Measurements from ENCODE around the gene PACS1. TPM values are rescaled to one million over a fixed set of nuclear protein-coding genes. Genes with fewer than 3 reads are reported as not detected.
A peak's percentile ranks its signal among the peaks of the same experiment; 100 is the strongest.

The PACS1 gene
- total RNA-seq, 1 donor from 2014 or later = 86.9 TPM

- H3K4me1 Mint-ChIP-seq (ENCODE audit: low read depth, unreplicated experiment) = no peaks in the 10 kb centered on the region
- TF ChIP-seq EZH2 (IDR thresholded peaks at IDR 0.05; ENCODE audit: insufficient read depth, low read length) (no peak), CTCF (IDR thresholded peaks at IDR 0.05; ENCODE audit: insufficient read depth, low read depth, low read length) (no peak)
- no peaks in the 10 kb centered on the region for H3K9me3 ChIP-seq (ENCODE audit: insufficient read depth, low read depth, low read length)
- no peak overlapping the region for H3K9ac ChIP-seq (ENCODE audit: low read length)
- DNase-seq (ENCODE audit: low read depth) = no peak
- H3K27me3 Mint-ChIP-seq (ENCODE audit: low read depth, unreplicated experiment) = peaks cover 2% of the 10 kb centered on the region
- no peaks in the 10 kb centered on the region for H3K79me2 ChIP-seq (ENCODE audit: insufficient read depth, low read length)
- no peak overlapping the region for H3K4me3 ChIP-seq (ENCODE audit: insufficient read depth, low read depth, low read length)
- H3K4me3 Mint-ChIP-seq (ENCODE audit: unreplicated experiment) = no peak overlapping the region
- H3K4me1 ChIP-seq (ENCODE audit: insufficient read depth, low read length) = no peaks in the 10 kb centered on the region
- H3K27ac Mint-ChIP-seq (ENCODE audit: unreplicated experiment) = no peak overlapping the region
- peaks cover 20% of the 10 kb centered on the region for H3K36me3 ChIP-seq (ENCODE audit: insufficient read depth, low read length)
- no peak overlapping the region for H3K4me2 ChIP-seq (ENCODE audit: low read length)
- no peak overlapping the region for H2AFZ ChIP-seq (ENCODE audit: low read depth, low read length)
- no peak for FAIRE-seq
- no peaks in the 10 kb centered on the region for H3K27me3 ChIP-seq (ENCODE audit: insufficient read depth, low read length)
- peaks cover 32% of the 10 kb centered on the region for H3K36me3 Mint-ChIP-seq (ENCODE audit: low read depth, unreplicated experiment)
- no peak overlapping the region for H3K27ac ChIP-seq (ENCODE audit: low read depth, low read length)
- H3K9me3 Mint-ChIP-seq (ENCODE audit: unreplicated experiment) = no peaks in the 10 kb centered on the region
- H4K20me1 ChIP-seq (ENCODE audit: insufficient read depth, low read length) = no peaks in the 10 kb centered on the region
Observed at GRCh38 chr11:66232769-66233168, 162.7 kb downstream of the PACS1 start.

DNA sequence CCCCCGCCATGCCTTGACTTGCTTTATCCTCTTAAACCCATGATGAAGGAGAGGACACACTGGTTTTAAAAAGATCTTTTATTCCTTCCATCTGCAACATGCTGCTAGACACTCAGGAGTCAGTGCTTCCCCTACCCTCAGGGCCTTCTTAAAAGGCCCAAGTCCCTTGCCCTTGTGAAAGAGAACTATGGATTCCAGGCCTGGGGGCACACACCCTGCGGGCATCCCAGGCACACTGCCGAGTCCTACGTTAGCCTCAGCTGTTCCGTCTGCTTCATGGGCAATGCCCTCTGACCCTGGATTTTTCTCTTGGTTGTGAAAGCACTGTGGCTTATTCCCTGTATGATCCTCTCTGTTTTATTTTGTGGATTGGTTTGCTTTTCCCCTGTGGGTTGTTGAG lies 163.2 kb downstream of the PACS1 start:
- Histone ChIP-seq H3K27ac (ENCODE audit: low read depth, low read length) (no peak overlapping the region), H3K9ac (ENCODE audit: low read length) (no peak overlapping the region), H3K79me2 (ENCODE audit: insufficient read depth, low read length) (no peaks in the 10 kb centered on the region), H3K36me3 (ENCODE audit: insufficient read depth, low read length) (peaks cover 14% of the 10 kb centered on the region), H2AFZ (ENCODE audit: low read depth, low read length) (no peak overlapping the region), H4K20me1 (ENCODE audit: insufficient read depth, low read length) (no peaks in the 10 kb centered on the region), H3K27me3 (ENCODE audit: insufficient read depth, low read length) (no peaks in the 10 kb centered on the region), H3K4me2 (ENCODE audit: low read length) (no peak overlapping the region), H3K9me3 (ENCODE audit: insufficient read depth, low read depth, low read length) (no peaks in the 10 kb centered on the region), H3K4me1 (ENCODE audit: insufficient read depth, low read length) (no peaks in the 10 kb centered on the region), H3K4me3 (ENCODE audit: insufficient read depth, low read depth, low read length) (no peak overlapping the region)
- Mint-ChIP-seq H3K27ac (ENCODE audit: unreplicated experiment) (no peak overlapping the region), H3K36me3 (ENCODE audit: low read depth, unreplicated experiment) (peaks cover 32% of the 10 kb centered on the region), H3K4me1 (ENCODE audit: low read depth, unreplicated experiment) (no peaks in the 10 kb centered on the region), H3K27me3 (ENCODE audit: low read depth, unreplicated experiment) (peaks cover 2% of the 10 kb centered on the region), H3K4me3 (ENCODE audit: unreplicated experiment) (no peak overlapping the region), H3K9me3 (ENCODE audit: unreplicated experiment) (no peaks in the 10 kb centered on the region)
- DNase-seq (ENCODE audit: low read depth) = no peak
- TF ChIP-seq CTCF (IDR thresholded peaks at IDR 0.05; ENCODE audit: insufficient read depth, low read depth, low read length) (no peak), EZH2 (IDR thresholded peaks at IDR 0.05; ENCODE audit: insufficient read depth, low read length) (no peak)
- FAIRE-seq = no peak

DNA sequence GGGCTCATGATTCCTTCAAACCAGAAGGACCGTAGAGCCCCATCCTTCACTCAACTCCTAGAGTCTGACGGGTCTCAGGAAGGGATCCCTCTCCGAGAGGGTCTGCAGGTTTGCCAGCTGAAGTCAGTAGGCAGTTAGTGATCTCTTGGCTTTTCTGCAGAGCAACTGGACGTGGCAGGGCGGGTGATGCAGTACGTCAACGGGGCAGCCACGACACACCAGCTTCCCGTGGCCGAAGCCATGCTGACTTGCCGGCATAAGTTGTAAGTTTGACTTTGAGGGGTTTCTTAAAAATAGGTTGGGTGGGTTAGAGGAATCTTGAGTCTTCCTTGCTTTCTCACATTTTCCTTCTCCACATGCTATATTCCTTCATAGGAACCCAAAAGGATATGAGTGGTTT lies 165.1 kb downstream of the PACS1 start:
- H3K9ac ChIP-seq (ENCODE audit: low read length) = no peak overlapping the region
- no peaks in the 10 kb centered on the region for H3K79me2 ChIP-seq (ENCODE audit: insufficient read depth, low read length)
- no peak overlapping the region for H3K27ac Mint-ChIP-seq (ENCODE audit: unreplicated experiment)
- H3K4me3 Mint-ChIP-seq (ENCODE audit: unreplicated experiment) = peak overlapping the region; percentile 27
- TF ChIP-seq EZH2 (IDR thresholded peaks at IDR 0.05; ENCODE audit: insufficient read depth, low read length) (no peak), CTCF (IDR thresholded peaks at IDR 0.05; ENCODE audit: insufficient read depth, low read depth, low read length) (no peak)
- H3K4me1 ChIP-seq (ENCODE audit: insufficient read depth, low read length) = no peaks in the 10 kb centered on the region
- no peaks in the 10 kb centered on the region for H3K4me1 Mint-ChIP-seq (ENCODE audit: low read depth, unreplicated experiment)
- no peaks in the 10 kb centered on the region for H3K9me3 ChIP-seq (ENCODE audit: insufficient read depth, low read depth, low read length)
- DNase-seq (ENCODE audit: low read depth) (no peak), FAIRE-seq (no peak)
- H3K36me3 Mint-ChIP-seq (ENCODE audit: low read depth, unreplicated experiment) = peaks cover 33% of the 10 kb centered on the region
- peaks cover 2% of the 10 kb centered on the region for H3K27me3 Mint-ChIP-seq (ENCODE audit: low read depth, unreplicated experiment)
- H3K9me3 Mint-ChIP-seq (ENCODE audit: unreplicated experiment) = no peaks in the 10 kb centered on the region
- no peaks in the 10 kb centered on the region for H3K27me3 ChIP-seq (ENCODE audit: insufficient read depth, low read length)
- peaks cover 19% of the 10 kb centered on the region for H3K36me3 ChIP-seq (ENCODE audit: insufficient read depth, low read length)
- H4K20me1 ChIP-seq (ENCODE audit: insufficient read depth, low read length) = no peaks in the 10 kb centered on the region
- H2AFZ ChIP-seq (ENCODE audit: low read depth, low read length) = no peak overlapping the region
- no peak overlapping the region for H3K4me3 ChIP-seq (ENCODE audit: insufficient read depth, low read depth, low read length)
- H3K4me2 ChIP-seq (ENCODE audit: low read length) = no peak overlapping the region
- H3K27ac ChIP-seq (ENCODE audit: low read depth, low read length) = no peak overlapping the region

Measured in astrocyte (in vitro differentiated cells and primary cell).